Head of caudate nucleus (tissue), 42 donors: ENCODE data around the gene XKR8.

Experiments used
- DNase-seq, 42 donors: peaks; one replicate each; pipeline versions ENCODE4 v3.0.0 to v3.0.0-alpha.2; 2020 to 2021; ENCODE audit warnings: mixed read lengths in 7 of 42
- intact Hi-C: fragments of 100-400 bp; cut with DNase I; formaldehyde crosslinking; loops from one replicate; pipeline ENCODE4 v1.15.0; 2022

XKR8 gene

GRCh38 chr1:27959792-27960603 is at the start of gene XKR8:
XKR8 (plus strand) TSS chr1:27959973; CDS start chr1:27960070, 97 bp downstream.
- intact Hi-C loops: no loop called here
- peak; percentile 34 to 88 (median 78) for DNase-seq

- intact Hi-C loops: no loop called here
- DNase-seq: no peak
Observed at GRCh38 chr1:27912429-27912828, 47.3 kb upstream of the XKR8 start.

- no peak for DNase-seq
- intact Hi-C loops: no loop called here
Observed at GRCh38 chr1:27915082-27915575, 44.6 kb upstream of the XKR8 start.

GRCh38 chr1:27922272-27922671 is 37.5 kb upstream of the XKR8 start:
- intact Hi-C loops: no loop called here
- no peak for DNase-seq

GRCh38 chr1:27928216-27928954 is 31.4 kb upstream of the XKR8 start:
- intact Hi-C loops: no loop called here
- DNase-seq: no peak

- peak in 1 of 42 donors; percentile 9 for DNase-seq
- intact Hi-C loops: no loop called here
Observed at GRCh38 chr1:27931184-27931583, 28.6 kb upstream of the XKR8 start.

GRCh38 chr1:27931759-27932158 is 28.0 kb upstream of the XKR8 start:
- no peak for DNase-seq
- intact Hi-C loops: no loop called here

GRCh38 chr1:27934818-27935549 is 24.8 kb upstream of the XKR8 start, which contains the start of gene SMPDL3B:
SMPDL3B (plus strand) TSS chr1:27935000; CDS start chr1:27935184, 184 bp downstream.
- intact Hi-C loops: no loop called here
- peak in 12 of 42 donors; percentile 7 to 65 (median 22) for DNase-seq

GRCh38 chr1:27935721-27936120 is 24.1 kb upstream of the XKR8 start:
- DNase-seq: no peak
- intact Hi-C loops: no loop called here

- DNase-seq: no peak
Observed at GRCh38 chr1:27936370-27936769, 23.4 kb upstream of the XKR8 start.

GRCh38 chr1:27937524-27937836 is 22.3 kb upstream of the XKR8 start:
- DNase-seq: no peak
- intact Hi-C loops: no loop called here

More at GRCh38 chr1:27936370-27936769, 23.4 kb upstream of the XKR8 start:
- intact Hi-C loops: no loop called here

GRCh38 chr1:27938488-27938887 is 21.3 kb upstream of the XKR8 start:
- intact Hi-C loops: no loop called here

GRCh38 chr1:27940297-27940696 is 19.5 kb upstream of the XKR8 start:
- intact Hi-C loops: no loop called here
- peak in 24 of 42 donors; percentile 4 to 74 (median 44) for DNase-seq

More at GRCh38 chr1:27938488-27938887, 21.3 kb upstream of the XKR8 start:
- no peak for DNase-seq

- intact Hi-C loops: no loop called here
- peak in 1 of 42 donors; percentile 3 for DNase-seq
Observed at GRCh38 chr1:27940870-27941560, 18.8 kb upstream of the XKR8 start.

- DNase-seq: peak in 1 of 42 donors; percentile 13
- intact Hi-C loops: no loop called here
Observed at GRCh38 chr1:27941671-27942540, 17.9 kb upstream of the XKR8 start.

- intact Hi-C loops: no loop called here
- peak in 1 of 42 donors; percentile 7 for DNase-seq
Observed at GRCh38 chr1:27945020-27945419, 14.8 kb upstream of the XKR8 start.

- intact Hi-C loops: no loop called here
- no peak for DNase-seq
Observed at GRCh38 chr1:27949027-27949426, 10.7 kb upstream of the XKR8 start.

- intact Hi-C loops: no loop called here
- DNase-seq: no peak
Observed at GRCh38 chr1:27951396-27951795, 8.4 kb upstream of the XKR8 start.
